ENCODE measurements around the gene NNT. TPM values are rescaled to one million over a fixed set of nuclear protein-coding genes. Genes with fewer than 3 reads are reported as not detected.

The NNT gene
- total and polyA plus RNA-seq, 9 of the 15 experiments (the other 6 are each of a cell fraction or from before 2014, with no cell fraction given), result 21.9 to 68.6 (median 42.2) TPM

DNA sequence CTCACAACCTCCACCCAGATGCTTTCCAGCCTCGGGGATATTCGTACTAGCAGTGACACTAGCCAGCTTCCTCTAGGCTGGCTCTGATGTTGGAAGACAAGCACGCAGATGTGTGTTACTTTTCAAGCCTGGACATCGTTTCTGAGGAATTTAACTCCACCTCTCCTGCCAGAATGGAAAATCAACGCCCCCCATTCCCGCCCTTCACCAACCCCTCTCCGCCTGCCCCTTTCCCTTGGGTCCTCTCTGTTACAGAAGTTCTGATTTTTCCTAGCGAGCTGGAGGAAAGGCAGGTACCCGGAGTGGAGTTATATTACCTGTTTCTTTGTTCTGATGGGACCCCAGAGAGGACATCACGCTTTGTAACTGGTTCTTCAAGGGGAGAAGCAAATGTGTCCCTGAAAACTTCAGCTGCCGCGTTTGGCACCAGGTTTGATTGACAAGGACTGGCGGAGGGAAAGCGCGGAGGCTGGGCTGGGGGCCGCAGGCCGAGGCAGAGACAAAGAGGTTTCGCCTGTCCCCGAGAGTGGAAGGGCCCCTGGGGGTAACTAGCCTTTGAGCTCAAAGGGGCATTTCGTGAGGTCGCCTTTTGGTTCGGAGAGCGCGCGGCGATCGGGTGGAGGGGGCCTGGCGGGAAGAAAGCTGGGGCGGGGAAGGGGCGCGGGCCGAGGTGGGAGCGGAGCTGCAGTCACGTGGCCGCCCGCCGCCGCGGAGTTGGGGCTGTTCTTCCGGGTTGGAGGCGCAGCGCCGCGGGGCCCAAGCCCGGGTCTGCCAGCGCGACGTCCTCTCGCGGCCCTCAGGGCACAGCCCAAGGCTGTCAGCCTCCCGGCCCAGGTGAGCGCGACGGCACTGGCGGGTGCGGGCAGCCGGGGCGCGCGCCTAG lies at the start of gene NNT (continued):
- TF ChIP-seq CREB1 (IDR thresholded peaks at IDR 0.05) (no peak; the same call in none of the 2 replicates), CREB1 (CRISPR knock-in tag; IDR thresholded peaks at IDR 0.05) (peak; percentile 33; the same call in 1 of the 2 replicates), NONO (IDR thresholded peaks at IDR 0.05; ENCODE audit: low read depth in 2 of 2, low read length in 1 of 2) (peak; percentile 43 to 66; a peak in 1 of 4 replicates), ZBTB33 (CRISPR knock-in tag; IDR thresholded peaks at IDR 0.05) (no peak), ZNF3 (CRISPR knock-in tag; IDR thresholded peaks at IDR 0.05) (no peak), CREM (IDR thresholded peaks at IDR 0.05; ENCODE audit: low read depth) (no peak), GTF2B (IDR thresholded peaks at IDR 0.05; ENCODE audit: extremely low read depth, insufficient read length) (no peak), MCM3 (IDR thresholded peaks at IDR 0.05) (no peak), MAFF (IDR thresholded peaks at IDR 0.05; ENCODE audit: low read length) (no peak), EHMT2 (IDR thresholded peaks at IDR 0.05) (no peak), FOXM1 (IDR thresholded peaks at IDR 0.05; ENCODE audit: low read depth) (no peak), FOXM1 (CRISPR knock-in tag; IDR thresholded peaks at IDR 0.05; ENCODE audit: low read depth) (no peak), HDGF (IDR thresholded peaks at IDR 0.05) (no peak), SNIP1 (IDR thresholded peaks at IDR 0.05; ENCODE audit: low read depth) (no peak)
- TF ChIP-seq, protein P1, sequence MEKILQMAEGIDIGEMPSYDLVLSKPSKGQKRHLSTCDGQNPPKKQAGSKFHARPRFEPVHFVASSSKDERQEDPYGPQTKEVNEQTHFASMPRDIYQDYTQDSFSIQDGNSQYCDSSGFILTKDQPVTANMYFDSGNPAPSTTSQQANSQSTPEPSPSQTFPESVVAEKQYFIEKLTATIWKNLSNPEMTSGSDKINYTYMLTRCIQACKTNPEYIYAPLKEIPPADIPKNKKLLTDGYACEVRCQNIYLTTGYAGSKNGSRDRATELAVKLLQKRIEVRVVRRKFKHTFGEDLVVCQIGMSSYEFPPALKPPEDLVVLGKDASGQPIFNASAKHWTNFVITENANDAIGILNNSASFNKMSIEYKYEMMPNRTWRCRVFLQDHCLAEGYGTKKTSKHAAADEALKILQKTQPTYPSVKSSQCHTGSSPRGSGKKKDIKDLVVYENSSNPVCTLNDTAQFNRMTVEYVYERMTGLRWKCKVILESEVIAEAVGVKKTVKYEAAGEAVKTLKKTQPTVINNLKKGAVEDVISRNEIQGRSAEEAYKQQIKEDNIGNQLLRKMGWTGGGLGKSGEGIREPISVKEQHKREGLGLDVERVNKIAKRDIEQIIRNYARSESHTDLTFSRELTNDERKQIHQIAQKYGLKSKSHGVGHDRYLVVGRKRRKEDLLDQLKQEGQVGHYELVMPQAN (IDR thresholded peaks at IDR 0.05; ENCODE audit: borderline replicate concordance), result peak; percentile 71
- TF ChIP-seq, protein P2, sequence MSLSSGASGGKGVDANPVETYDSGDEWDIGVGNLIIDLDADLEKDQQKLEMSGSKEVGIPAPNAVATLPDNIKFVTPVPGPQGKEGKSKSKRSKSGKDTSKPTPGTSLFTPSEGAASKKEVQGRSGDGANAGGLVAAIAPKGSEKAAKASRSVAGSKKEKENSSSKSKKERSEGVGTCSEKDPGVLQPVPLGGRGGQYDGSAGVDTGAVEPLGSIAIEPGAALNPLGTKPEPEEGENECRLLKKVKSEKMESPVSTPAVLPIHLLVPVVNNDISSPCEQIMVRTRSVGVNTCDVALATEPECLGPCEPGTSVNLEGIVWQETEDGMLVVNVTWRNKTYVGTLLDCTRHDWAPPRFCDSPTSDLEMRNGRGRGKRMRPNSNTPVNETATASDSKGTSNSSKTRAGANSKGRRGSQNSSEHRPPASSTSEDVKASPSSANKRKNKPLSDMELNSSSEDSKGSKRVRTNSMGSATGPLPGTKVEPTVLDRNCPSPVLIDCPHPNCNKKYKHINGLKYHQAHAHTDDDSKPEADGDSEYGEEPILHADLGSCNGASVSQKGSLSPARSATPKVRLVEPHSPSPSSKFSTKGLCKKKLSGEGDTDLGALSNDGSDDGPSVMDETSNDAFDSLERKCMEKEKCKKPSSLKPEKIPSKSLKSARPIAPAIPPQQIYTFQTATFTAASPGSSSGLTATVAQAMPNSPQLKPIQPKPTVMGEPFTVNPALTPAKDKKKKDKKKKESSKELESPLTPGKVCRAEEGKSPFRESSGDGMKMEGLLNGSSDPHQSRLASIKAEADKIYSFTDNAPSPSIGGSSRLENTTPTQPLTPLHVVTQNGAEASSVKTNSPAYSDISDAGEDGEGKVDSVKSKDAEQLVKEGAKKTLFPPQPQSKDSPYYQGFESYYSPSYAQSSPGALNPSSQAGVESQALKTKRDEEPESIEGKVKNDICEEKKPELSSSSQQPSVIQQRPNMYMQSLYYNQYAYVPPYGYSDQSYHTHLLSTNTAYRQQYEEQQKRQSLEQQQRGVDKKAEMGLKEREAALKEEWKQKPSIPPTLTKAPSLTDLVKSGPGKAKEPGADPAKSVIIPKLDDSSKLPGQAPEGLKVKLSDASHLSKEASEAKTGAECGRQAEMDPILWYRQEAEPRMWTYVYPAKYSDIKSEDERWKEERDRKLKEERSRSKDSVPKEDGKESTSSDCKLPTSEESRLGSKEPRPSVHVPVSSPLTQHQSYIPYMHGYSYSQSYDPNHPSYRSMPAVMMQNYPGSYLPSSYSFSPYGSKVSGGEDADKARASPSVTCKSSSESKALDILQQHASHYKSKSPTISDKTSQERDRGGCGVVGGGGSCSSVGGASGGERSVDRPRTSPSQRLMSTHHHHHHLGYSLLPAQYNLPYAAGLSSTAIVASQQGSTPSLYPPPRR (CRISPR knock-in tag; IDR thresholded peaks at IDR 0.05; ENCODE audit: borderline replicate concordance), result no peak
- TF ChIP-seq, protein P3, sequence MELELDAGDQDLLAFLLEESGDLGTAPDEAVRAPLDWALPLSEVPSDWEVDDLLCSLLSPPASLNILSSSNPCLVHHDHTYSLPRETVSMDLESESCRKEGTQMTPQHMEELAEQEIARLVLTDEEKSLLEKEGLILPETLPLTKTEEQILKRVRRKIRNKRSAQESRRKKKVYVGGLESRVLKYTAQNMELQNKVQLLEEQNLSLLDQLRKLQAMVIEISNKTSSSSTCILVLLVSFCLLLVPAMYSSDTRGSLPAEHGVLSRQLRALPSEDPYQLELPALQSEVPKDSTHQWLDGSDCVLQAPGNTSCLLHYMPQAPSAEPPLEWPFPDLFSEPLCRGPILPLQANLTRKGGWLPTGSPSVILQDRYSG (tag; conservative IDR thresholded peaks at IDR 0.05; ENCODE audit: low read depth), result no peak

Data from K562 (cell line).